ENCODE results near the gene KIF13A.

DNA sequence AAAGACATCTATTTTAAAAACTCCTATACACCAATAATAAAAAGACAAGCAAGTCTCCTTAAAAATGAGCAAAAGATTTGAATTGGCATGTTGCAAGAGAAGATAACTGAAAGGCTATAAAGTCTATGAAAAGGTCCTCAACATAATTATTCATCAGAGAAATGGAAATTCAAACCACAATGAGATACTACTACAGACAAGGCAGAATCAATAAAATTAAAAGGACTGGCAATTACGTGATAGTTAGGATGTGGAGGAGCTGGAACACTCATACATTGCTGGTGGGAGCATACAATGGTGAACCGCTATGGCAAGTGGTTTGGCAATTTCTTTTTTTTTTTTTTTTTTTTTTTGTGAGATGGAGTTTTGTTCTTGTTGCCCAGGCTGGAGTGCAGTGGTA, 43.8 kb upstream of the KIF13A start:
- TF ChIP-seq, protein P1, sequence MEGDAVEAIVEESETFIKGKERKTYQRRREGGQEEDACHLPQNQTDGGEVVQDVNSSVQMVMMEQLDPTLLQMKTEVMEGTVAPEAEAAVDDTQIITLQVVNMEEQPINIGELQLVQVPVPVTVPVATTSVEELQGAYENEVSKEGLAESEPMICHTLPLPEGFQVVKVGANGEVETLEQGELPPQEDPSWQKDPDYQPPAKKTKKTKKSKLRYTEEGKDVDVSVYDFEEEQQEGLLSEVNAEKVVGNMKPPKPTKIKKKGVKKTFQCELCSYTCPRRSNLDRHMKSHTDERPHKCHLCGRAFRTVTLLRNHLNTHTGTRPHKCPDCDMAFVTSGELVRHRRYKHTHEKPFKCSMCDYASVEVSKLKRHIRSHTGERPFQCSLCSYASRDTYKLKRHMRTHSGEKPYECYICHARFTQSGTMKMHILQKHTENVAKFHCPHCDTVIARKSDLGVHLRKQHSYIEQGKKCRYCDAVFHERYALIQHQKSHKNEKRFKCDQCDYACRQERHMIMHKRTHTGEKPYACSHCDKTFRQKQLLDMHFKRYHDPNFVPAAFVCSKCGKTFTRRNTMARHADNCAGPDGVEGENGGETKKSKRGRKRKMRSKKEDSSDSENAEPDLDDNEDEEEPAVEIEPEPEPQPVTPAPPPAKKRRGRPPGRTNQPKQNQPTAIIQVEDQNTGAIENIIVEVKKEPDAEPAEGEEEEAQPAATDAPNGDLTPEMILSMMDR (conservative IDR thresholded peaks at IDR 0.05; ENCODE audit: low read depth, low read length), result no peak
- TF ChIP-seq EZH2 (IDR thresholded peaks at IDR 0.05; ENCODE audit: borderline replicate concordance, low read depth, low read length, poor library complexity, severe bottlenecking), result no peak

Measured in A673 (cell line).